ENCODE measurements around the gene KRT81.

KRT81 gene

DNA sequence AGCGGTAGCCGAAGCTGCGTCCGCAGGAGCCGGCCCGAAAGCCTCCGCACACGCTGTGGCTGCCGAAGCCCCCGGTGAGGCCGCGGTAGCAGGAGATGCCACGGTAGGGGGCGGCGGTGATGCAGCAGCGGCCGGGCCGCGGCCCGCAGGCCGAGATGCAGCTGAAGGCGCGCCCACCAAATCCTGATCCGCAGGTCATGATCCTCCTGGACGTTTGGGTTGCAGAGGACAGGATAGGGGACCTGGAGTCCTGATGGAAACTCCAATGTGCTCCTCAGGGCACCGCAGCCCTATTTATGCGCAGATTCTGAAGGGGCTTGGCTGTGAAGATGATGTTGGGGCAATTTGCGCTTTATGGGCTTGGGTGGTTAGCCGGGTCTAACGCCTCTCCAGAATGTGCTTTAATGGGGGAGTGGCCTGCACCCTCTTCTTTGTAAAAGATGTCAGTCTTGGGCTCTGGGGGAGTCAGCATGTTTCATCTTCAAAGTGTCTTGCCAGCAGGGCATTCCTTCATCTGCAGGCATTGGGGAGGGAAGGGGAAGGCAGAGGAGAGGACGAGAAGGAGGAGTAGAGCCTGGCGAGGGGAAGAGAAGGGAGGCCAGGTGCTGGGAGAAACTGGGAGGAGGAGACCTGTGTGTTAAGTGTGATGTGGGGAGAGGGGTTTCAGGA, at the start of gene KRT81:
Gene KRT81 (minus strand): TSS at position 268 of the 669 bp plus-strand sequence. CDS start 69 bp downstream, at position 199.
- no peak for DNase-seq (ENCODE audit: low read depth, low spot score)
- POLR2A ChIA-PET = no interaction called here
- TF ChIP-seq CTCF (IDR thresholded peaks at IDR 0.05; ENCODE audit: insufficient read depth, low read length, missing control alignments) = no peak
- CTCF ChIA-PET = no interaction called here
- no peak within 1 kb of the TSS for H3K4me3 ChIP-seq (ENCODE audit: low read depth, low read length)

DNA sequence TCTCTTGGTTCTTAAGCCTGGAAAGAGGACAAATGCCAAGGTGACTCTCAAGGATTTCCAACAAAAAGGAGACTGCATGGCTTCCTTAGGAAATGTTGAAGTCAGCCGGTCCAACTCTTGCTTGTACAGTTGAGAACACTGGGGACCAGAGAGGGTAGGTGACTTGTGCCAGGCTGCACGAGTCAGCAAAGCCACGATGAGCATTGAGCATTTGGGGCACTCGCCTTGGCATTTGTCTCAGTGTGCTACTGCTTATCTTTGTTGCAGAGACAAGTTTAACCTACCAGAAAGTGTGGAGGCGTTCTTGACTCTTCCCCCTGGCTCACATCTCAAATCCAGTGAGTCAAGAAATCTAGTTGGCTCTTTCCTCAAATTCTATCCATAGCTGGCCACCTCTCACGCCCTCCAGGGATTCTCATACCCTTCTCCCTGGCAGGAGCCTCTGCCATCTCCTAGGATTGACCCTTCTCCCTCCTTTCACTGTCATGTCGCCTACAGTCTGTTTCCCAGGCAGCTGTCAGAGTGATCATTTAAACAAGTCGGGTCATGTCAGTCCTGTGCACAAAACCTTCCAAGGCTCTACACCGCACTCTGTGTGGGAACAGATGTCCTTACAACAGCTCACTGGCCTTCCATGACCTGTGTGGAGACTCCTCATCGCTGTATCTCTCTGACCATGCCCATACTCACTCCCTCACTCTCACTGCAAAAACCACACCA, 47.1 kb upstream of the KRT81 start:
- DNase-seq (ENCODE audit: low read depth, low spot score) = no peak
- ChIA-PET CTCF (interaction anchor here (1.5 to 5.0 kb wide), 6 partner anchors 11 to 547 kb away, joined by 4 to 57 read pairs (median 4); no protein-coding TSS in a partner anchor), POLR2A (no interaction called here)
- H3K4me3 ChIP-seq (ENCODE audit: low read depth, low read length) = no peak overlapping the region
- no peak for TF ChIP-seq CTCF (IDR thresholded peaks at IDR 0.05; ENCODE audit: insufficient read depth, low read length, missing control alignments)

DNA sequence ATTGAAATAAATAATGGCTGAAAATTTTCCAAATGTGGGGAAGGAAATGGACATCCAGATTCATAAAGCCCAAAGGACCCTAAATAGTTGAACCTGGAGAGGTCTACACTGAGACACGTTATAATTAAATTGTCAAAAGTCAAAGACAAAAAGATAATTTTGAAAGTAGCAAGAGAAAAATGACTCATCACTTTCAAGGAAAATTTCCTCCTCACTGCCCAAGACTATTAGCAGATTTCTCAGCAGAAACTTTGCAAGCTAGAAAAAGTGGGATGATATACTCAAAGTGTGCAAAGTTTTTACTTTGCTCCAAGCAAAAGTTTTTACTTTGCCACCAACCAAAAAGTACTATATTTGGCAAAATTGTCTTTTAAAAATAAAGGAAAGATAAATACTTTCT, 45.7 kb upstream of the KRT81 start:
- TF ChIP-seq CTCF (IDR thresholded peaks at IDR 0.05; ENCODE audit: insufficient read depth, low read length, missing control alignments) = no peak
- no peak for DNase-seq (ENCODE audit: low read depth, low spot score)
- CTCF ChIA-PET = interaction anchor here (1.5 to 5.0 kb wide), 4 partner anchors 10 to 548 kb away, joined by 4 to 57 read pairs (median 4); no protein-coding TSS in a partner anchor
- no peak overlapping the region for H3K4me3 ChIP-seq (ENCODE audit: low read depth, low read length)
- POLR2A ChIA-PET = no interaction called here

GRCh38 chr12:52336641-52337040, 45.3 kb upstream of the KRT81 start:
- CTCF ChIA-PET = interaction anchor here (1.3 to 5.0 kb wide), 5 partner anchors 10 to 548 kb away, joined by 4 to 57 read pairs (median 4); no protein-coding TSS in a partner anchor
- POLR2A ChIA-PET = no interaction called here
- no peak for TF ChIP-seq CTCF (IDR thresholded peaks at IDR 0.05; ENCODE audit: insufficient read depth, low read length, missing control alignments)
- H3K4me3 ChIP-seq (ENCODE audit: low read depth, low read length) = no peak overlapping the region
- no peak for DNase-seq (ENCODE audit: low read depth, low spot score)

DNA sequence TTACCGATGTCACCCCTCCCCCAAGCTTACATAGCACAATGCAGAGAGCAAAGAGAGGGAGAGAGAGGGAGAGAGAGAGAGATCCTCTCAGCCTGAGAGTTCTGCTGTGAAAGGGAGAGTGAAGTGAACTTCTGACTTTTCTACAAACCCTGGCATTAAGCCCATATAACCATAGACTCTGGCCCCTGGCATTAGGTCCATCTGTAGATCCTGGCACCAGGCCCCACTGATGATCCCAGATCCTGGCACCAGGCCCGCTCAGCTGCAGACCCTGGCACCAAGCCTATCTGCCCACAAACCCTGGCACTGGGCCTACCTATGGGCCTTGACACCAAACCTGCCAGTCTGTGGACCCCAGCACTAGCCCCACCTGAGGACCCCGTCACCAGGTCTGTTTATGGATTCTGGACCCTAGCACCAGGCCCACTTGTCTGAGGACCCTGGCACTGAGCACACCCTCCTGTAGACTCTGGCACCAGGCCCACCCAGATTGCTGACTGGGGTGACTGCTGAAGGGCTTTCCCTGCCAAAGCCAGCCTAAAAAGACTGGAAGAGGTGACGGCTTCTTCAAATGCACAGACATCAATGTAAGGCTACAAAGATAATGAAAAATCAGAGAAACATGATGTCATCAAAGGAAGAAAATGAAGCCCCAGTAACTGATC, 44.4 kb upstream of the KRT81 start:
- no peak for DNase-seq (ENCODE audit: low read depth, low spot score)
- no peak overlapping the region for H3K4me3 ChIP-seq (ENCODE audit: low read depth, low read length)
- POLR2A ChIA-PET = no interaction called here
- CTCF ChIA-PET = interaction anchor here (1.2 to 1.3 kb wide), 2 partner anchors 10 to 544 kb away, joined by 4 read pairs; no protein-coding TSS in a partner anchor
- TF ChIP-seq CTCF (IDR thresholded peaks at IDR 0.05; ENCODE audit: insufficient read depth, low read length, missing control alignments) = no peak

DNA sequence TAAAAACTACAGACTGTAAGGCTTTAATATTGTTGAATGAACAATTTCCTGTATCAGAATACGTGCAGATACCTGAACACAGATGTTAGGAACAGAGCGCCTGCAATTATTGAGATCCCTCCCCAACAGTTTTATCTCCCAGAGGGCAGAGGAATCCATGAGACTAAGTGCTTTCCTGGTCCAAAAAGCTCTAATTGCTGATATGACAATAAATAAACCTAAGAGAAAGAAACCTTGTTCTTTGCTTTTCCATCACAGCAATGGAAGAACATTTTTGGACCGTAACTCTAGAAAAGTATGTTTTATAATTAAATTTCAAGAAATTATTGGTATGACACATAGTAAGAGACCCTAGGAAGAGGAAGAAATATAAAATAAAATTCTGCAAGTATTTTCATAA, 42.9 kb upstream of the KRT81 start:
- H3K4me3 ChIP-seq (ENCODE audit: low read depth, low read length) = no peak overlapping the region
- ChIA-PET POLR2A (no interaction called here), CTCF (interaction anchor here (0.6 to 2.3 kb wide), 7 partner anchors 39 to 551 kb away, joined by 3 to 6 read pairs (median 4); no protein-coding TSS in a partner anchor)
- no peak for TF ChIP-seq CTCF (IDR thresholded peaks at IDR 0.05; ENCODE audit: insufficient read depth, low read length, missing control alignments)
- no peak for DNase-seq (ENCODE audit: low read depth, low spot score)

Data from AG04449 (cell line).